Measurements from ENCODE around the gene RNF114.

GRCh38 chr20:49919009-49919408 is 17.2 kb upstream of the RNF114 start:
- TF ChIP-seq CTCF (IDR thresholded peaks at IDR 0.05; ENCODE audit: insufficient read depth, low read length) (no peak), POLR2AphosphoS5 (IDR thresholded peaks at IDR 0.05; ENCODE audit: low read depth) (no peak), REST (IDR thresholded peaks at IDR 0.05; ENCODE audit: insufficient replicate concordance, low read depth) (no peak), SPI1 (IDR thresholded peaks at IDR 0.05; ENCODE audit: borderline replicate concordance, low read depth) (no peak), GABPA (IDR thresholded peaks at IDR 0.05; ENCODE audit: low read depth) (no peak)
